ENCODE results near the gene ZNF532. TPM values are rescaled to one million over a fixed set of nuclear protein-coding genes. Genes with fewer than 3 reads are reported as not detected.

ZNF532 gene
- total RNA-seq, 1 experiment from 2014 or later = 21.1 TPM

GRCh38 chr18:58838946-58839345 lies 25.7 kb upstream of the ZNF532 start:
- no peak overlapping the region for H3K4me3 ChIP-seq
- intact Hi-C loops (cut with micrococcal nuclease; ENCODE audit: unreplicated experiment) = no loop called here
- DNase-seq = no peak
- ChIA-PET POLR2A (ENCODE audit: unreplicated experiment) (no interaction called here), CTCF (no interaction called here)
- no peaks in the 10 kb centered on the region for H3F3A ChIP-seq (ENCODE audit: insufficient read depth, low read depth)
- H2AFZ ChIP-seq = no peak overlapping the region
- no peaks in the 10 kb centered on the region for H4K20me1 ChIP-seq (ENCODE audit: insufficient read depth)
- H3K9me2 ChIP-seq (ENCODE audit: insufficient read depth) = no peaks in the 10 kb centered on the region
- H3K9me3 ChIP-seq (ENCODE audit: insufficient read depth, low read depth) = 0 out of 2 replicates have a peak, but pooled peaks cover 3% of the 10 kb centered on the region
- no peaks in the 10 kb centered on the region for H3K4me1 ChIP-seq (replicated peaks; ENCODE audit: insufficient read depth)
- no TSS peak for BruUV-seq (replicated peaks)
- no peak overlapping the region for H3K27ac ChIP-seq
- H3K79me2 ChIP-seq (ENCODE audit: low read depth) = no peaks in the 10 kb centered on the region
- H3K27me3 ChIP-seq (ENCODE audit: insufficient read depth, low read depth) = no peaks in the 10 kb centered on the region
- no peak for TF ChIP-seq EZH2 (IDR thresholded peaks at IDR 0.05; ENCODE audit: low read depth)
- TF ChIP-seq, protein P1, sequence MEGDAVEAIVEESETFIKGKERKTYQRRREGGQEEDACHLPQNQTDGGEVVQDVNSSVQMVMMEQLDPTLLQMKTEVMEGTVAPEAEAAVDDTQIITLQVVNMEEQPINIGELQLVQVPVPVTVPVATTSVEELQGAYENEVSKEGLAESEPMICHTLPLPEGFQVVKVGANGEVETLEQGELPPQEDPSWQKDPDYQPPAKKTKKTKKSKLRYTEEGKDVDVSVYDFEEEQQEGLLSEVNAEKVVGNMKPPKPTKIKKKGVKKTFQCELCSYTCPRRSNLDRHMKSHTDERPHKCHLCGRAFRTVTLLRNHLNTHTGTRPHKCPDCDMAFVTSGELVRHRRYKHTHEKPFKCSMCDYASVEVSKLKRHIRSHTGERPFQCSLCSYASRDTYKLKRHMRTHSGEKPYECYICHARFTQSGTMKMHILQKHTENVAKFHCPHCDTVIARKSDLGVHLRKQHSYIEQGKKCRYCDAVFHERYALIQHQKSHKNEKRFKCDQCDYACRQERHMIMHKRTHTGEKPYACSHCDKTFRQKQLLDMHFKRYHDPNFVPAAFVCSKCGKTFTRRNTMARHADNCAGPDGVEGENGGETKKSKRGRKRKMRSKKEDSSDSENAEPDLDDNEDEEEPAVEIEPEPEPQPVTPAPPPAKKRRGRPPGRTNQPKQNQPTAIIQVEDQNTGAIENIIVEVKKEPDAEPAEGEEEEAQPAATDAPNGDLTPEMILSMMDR (conservative IDR thresholded peaks at IDR 0.05) = no peak
- no peak overlapping the region for H3K4me2 ChIP-seq
- H3K36me3 ChIP-seq (ENCODE audit: low read depth) = no peaks in the 10 kb centered on the region

- Histone ChIP-seq H3K27me3 (ENCODE audit: insufficient read depth, low read depth) (no peaks in the 10 kb centered on the region), H3K4me1 (replicated peaks; ENCODE audit: insufficient read depth) (no peaks in the 10 kb centered on the region), H3K4me2 (no peak overlapping the region), H3K27ac (no peak overlapping the region), H3K9me2 (ENCODE audit: insufficient read depth) (no peaks in the 10 kb centered on the region), H3K4me3 (no peak overlapping the region), H3K9me3 (ENCODE audit: insufficient read depth, low read depth) (0 out of 2 replicates have a peak, but pooled peaks cover 3% of the 10 kb centered on the region), H3F3A (ENCODE audit: insufficient read depth, low read depth) (no peaks in the 10 kb centered on the region; the same call in 1 of the 2 replicates), H2AFZ (no peak overlapping the region), H4K20me1 (ENCODE audit: insufficient read depth) (no peaks in the 10 kb centered on the region), H3K79me2 (ENCODE audit: low read depth) (no peaks in the 10 kb centered on the region), H3K36me3 (ENCODE audit: low read depth) (no peaks in the 10 kb centered on the region)
- POLR2A ChIA-PET (ENCODE audit: unreplicated experiment) = interaction anchor here (0.5 kb wide), 1 partner anchor 165 kb away, joined by 5 read pairs; no protein-coding TSS in a partner anchor
- TF ChIP-seq, protein P1 (conservative IDR thresholded peaks at IDR 0.05) = no peak
- no peak for TF ChIP-seq EZH2 (IDR thresholded peaks at IDR 0.05; ENCODE audit: low read depth)
- intact Hi-C loops (cut with micrococcal nuclease; ENCODE audit: unreplicated experiment) = loop anchor here (2.0 kb wide), 1 partner anchor 70 kb away; no protein-coding TSS in a partner anchor
- no peak for DNase-seq
- no TSS peak for BruUV-seq (replicated peaks)
- CTCF ChIA-PET = no interaction called here
These were observed 21.5 kb upstream of the ZNF532 start for GRCh38 chr18:58842978-58843687.

DNA sequence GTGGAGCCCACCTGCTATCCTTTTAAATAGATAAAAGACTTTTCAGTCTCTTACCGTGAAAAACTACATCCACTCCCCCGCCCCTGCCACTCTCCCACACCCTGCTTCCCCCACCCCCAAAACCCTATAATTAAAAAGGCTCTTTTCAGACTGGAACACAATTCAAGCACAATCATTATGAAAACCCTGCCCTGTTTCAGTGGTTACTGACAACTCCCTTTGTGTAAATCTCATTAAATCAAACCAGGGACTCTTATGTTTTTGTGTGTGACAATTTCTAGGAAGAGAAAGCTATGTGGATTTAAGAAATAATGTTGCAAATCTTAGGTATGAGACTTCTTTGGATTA lies 21.0 kb upstream of the ZNF532 start:
- Histone ChIP-seq H3K4me1 (replicated peaks; ENCODE audit: insufficient read depth) (no peaks in the 10 kb centered on the region), H3F3A (ENCODE audit: insufficient read depth, low read depth) (peaks cover 5% of the 10 kb centered on the region; the same call in 1 of the 2 replicates), H3K9me2 (ENCODE audit: insufficient read depth) (no peaks in the 10 kb centered on the region), H3K79me2 (ENCODE audit: low read depth) (no peaks in the 10 kb centered on the region), H4K20me1 (ENCODE audit: insufficient read depth) (no peaks in the 10 kb centered on the region), H3K27ac (no peak overlapping the region), H3K36me3 (ENCODE audit: low read depth) (no peaks in the 10 kb centered on the region), H2AFZ (no peak overlapping the region), H3K4me2 (no peak overlapping the region), H3K27me3 (ENCODE audit: insufficient read depth, low read depth) (no peaks in the 10 kb centered on the region), H3K4me3 (no peak overlapping the region), H3K9me3 (ENCODE audit: insufficient read depth, low read depth) (0 out of 2 replicates have a peak, but pooled peaks cover 3% of the 10 kb centered on the region)
- POLR2A ChIA-PET (ENCODE audit: unreplicated experiment) = interaction anchor here (0.5 kb wide), 1 partner anchor 164 kb away, joined by 5 read pairs; no protein-coding TSS in a partner anchor
- no TSS peak for BruUV-seq (replicated peaks)
- intact Hi-C loops (cut with micrococcal nuclease; ENCODE audit: unreplicated experiment) = loop anchor here (2.0 kb wide), 1 partner anchor 69 kb away; no protein-coding TSS in a partner anchor
- no peak for DNase-seq
- TF ChIP-seq, protein P1 (conservative IDR thresholded peaks at IDR 0.05) = no peak
- no peak for TF ChIP-seq EZH2 (IDR thresholded peaks at IDR 0.05; ENCODE audit: low read depth)
- CTCF ChIA-PET = no interaction called here
